ENCODE data around the gene GDF10. TPM values are rescaled to one million over a fixed set of nuclear protein-coding genes. Genes with fewer than 3 reads are reported as not detected.

Gene GDF10
- total and polyA plus RNA-seq, 10 of the 15 experiments (the other 5 are each of a cell fraction or from before 2014, with no cell fraction given), result not detected

DNA sequence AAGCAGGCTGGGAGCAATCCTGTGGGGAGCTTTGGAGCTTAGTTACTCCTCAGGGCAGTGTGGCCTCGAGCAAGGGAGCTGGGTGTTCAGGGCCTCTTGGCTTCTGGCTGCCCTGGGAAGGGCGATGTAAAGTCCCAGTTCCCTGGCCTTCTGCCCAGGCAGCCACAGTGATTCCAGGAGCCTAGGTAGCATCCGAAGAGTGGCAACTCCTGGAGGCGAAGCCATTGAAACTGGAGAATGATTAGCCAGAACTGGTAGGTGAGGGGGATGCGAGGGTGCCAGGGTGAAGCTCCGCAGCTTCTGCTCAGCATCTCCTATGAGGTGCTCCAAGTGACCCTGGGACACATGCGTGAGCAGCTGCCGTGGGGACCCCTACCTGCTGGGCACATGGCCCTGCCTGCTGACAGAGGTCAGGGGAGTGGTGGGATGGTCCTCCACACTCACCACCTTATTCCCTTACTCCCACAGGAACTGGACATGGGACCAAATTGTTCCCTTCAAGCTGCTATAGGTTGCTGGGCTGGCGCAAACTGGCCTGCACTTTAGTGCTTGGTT lies 14.5 kb downstream of the GDF10 start:
- POLR2A ChIA-PET, result no interaction called here
- in situ Hi-C loops (cut with MboI), result no loop called here

More for the DNA sequence above, 14.5 kb downstream of the GDF10 start:
- H3K79me2 ChIP-seq (ENCODE audit: control insufficient read depth, insufficient read depth, low read length), result no peaks in the 10 kb centered on the region
- TF ChIP-seq PBX3 (IDR thresholded peaks at IDR 0.05; ENCODE audit: insufficient replicate concordance, low read depth, low read length) (no peak), ZZZ3 (IDR thresholded peaks at IDR 0.05; ENCODE audit: control insufficient read depth, insufficient read length, low read depth) (no peak), KDM1A (IDR thresholded peaks at IDR 0.05; ENCODE audit: borderline replicate concordance) (no peak), BHLHE40 (IDR thresholded peaks at IDR 0.05; ENCODE audit: borderline replicate concordance in 1 of 2, low read depth in 2 of 2, low read length in 1 of 2) (no peak), RUNX3 (IDR thresholded peaks at IDR 0.05; ENCODE audit: low read length) (no peak), EZH2 (IDR thresholded peaks at IDR 0.05; ENCODE audit: borderline replicate concordance, control insufficient read depth, low read depth, low read length) (no peak), IKZF1 (conservative IDR thresholded peaks at IDR 0.05) (no peak), HDGF (IDR thresholded peaks at IDR 0.05) (no peak), NBN (IDR thresholded peaks at IDR 0.05) (no peak), NR2F1 (conservative IDR thresholded peaks at IDR 0.05) (no peak), NRF1 (conservative IDR thresholded peaks at IDR 0.05; ENCODE audit: low read depth, low read length) (no peak), SIX5 (IDR thresholded peaks at IDR 0.05; ENCODE audit: low read depth, low read length, severe bottlenecking) (no peak), GATAD2B (conservative IDR thresholded peaks at IDR 0.05; ENCODE audit: low read depth) (no peak)
- TF ChIP-seq, protein P1, sequence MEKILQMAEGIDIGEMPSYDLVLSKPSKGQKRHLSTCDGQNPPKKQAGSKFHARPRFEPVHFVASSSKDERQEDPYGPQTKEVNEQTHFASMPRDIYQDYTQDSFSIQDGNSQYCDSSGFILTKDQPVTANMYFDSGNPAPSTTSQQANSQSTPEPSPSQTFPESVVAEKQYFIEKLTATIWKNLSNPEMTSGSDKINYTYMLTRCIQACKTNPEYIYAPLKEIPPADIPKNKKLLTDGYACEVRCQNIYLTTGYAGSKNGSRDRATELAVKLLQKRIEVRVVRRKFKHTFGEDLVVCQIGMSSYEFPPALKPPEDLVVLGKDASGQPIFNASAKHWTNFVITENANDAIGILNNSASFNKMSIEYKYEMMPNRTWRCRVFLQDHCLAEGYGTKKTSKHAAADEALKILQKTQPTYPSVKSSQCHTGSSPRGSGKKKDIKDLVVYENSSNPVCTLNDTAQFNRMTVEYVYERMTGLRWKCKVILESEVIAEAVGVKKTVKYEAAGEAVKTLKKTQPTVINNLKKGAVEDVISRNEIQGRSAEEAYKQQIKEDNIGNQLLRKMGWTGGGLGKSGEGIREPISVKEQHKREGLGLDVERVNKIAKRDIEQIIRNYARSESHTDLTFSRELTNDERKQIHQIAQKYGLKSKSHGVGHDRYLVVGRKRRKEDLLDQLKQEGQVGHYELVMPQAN (conservative IDR thresholded peaks at IDR 0.05), result no peak
- TF ChIP-seq, protein P2, sequence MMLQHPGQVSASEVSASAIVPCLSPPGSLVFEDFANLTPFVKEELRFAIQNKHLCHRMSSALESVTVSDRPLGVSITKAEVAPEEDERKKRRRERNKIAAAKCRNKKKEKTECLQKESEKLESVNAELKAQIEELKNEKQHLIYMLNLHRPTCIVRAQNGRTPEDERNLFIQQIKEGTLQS (IDR thresholded peaks at IDR 0.05; ENCODE audit: borderline replicate concordance, extremely low read depth, low read depth, low read length), result no peak
- SMC1A ChIA-PET (ENCODE audit: uncharacterized antibody, unreplicated experiment), result interaction anchor here (1.5 to 7.4 kb wide), 2 partner anchors 251 to 267 kb away, joined by 3 to 66 read pairs; no protein-coding TSS in a partner anchor
- H3K4me3 ChIP-seq, result no peak overlapping the region
- no TSS peak for BruUV-seq (replicated peaks)
- no peak for ATAC-seq
- CTCF ChIA-PET, result interaction anchor here (0.6 to 6.8 kb wide), 4 partner anchors 25 to 289 kb away, joined by 3 to 135 read pairs (median 24); no protein-coding TSS in a partner anchor
- 31% methylated on average over 9 of the region's 9 CpGs for WGBS (ENCODE audit: insufficient coverage, insufficient replicate concordance, low lambda C conversion rate, missing lambda C conversion rate)
- no peaks in the 10 kb centered on the region for H3K4me1 ChIP-seq (ENCODE audit: control insufficient read depth, insufficient read depth, low read length)
- no peak for FAIRE-seq
- H3K4me2 ChIP-seq (ENCODE audit: control insufficient read depth, insufficient read depth), result no peak overlapping the region
- no peaks in the 10 kb centered on the region for H4K20me1 ChIP-seq (ENCODE audit: control insufficient read depth, insufficient read depth)
- no peaks in the 10 kb centered on the region; a peak in 1 of 4 replicates for H3K27me3 ChIP-seq (replicated peaks in 1 of 2; ENCODE audit: control insufficient read depth in 2 of 2, insufficient read depth in 2 of 2, low read length in 1 of 2)
- H3K36me3 ChIP-seq (ENCODE audit: control insufficient read depth in 2 of 2, insufficient read depth in 2 of 2, low read length in 1 of 2), result no peaks in the 10 kb centered on the region
- no peak overlapping the region for H3K9ac ChIP-seq (ENCODE audit: control insufficient read depth, insufficient read depth, low read length)
- no peak overlapping the region for H2AFZ ChIP-seq (ENCODE audit: control insufficient read depth, low read depth, low read length)
- DNase-seq (ENCODE audit: low read depth, low spot score), result no peak
- no peak overlapping the region for H3K27ac ChIP-seq (ENCODE audit: control insufficient read depth, insufficient read depth)
- RAD21 ChIA-PET (ENCODE audit: unreplicated experiment), result interaction anchor here (3.3 to 4.7 kb wide), 3 partner anchors 266 to 289 kb away, joined by 12 to 84 read pairs (median 24); no protein-coding TSS in a partner anchor
- intact Hi-C loops (cut with micrococcal nuclease; ENCODE audit: unreplicated experiment), result loop anchor here (5.0 kb wide), 1 partner anchor 317 kb away; no protein-coding TSS in a partner anchor
- H3K9me3 ChIP-seq (replicated peaks; ENCODE audit: control insufficient read depth, insufficient read depth, low read length), result no peaks in the 10 kb centered on the region
